C4-2B (cell line): ENCODE measurements around the gene BUB1.

ENCODE experiments used
- ZFX ChIP-seq: fragments of 450-650 bp; IDR thresholded peaks from 2 replicates; pipeline ENCODE4 v1.6.1; 2017
- TF ChIP-seq, protein P1 (sequence below): fragments of 450-650 bp; conservative IDR thresholded peaks from 2 replicates; pipeline ENCODE4 v1.5.1; 2017; ENCODE audit warnings: mild to moderate bottlenecking

DNA sequence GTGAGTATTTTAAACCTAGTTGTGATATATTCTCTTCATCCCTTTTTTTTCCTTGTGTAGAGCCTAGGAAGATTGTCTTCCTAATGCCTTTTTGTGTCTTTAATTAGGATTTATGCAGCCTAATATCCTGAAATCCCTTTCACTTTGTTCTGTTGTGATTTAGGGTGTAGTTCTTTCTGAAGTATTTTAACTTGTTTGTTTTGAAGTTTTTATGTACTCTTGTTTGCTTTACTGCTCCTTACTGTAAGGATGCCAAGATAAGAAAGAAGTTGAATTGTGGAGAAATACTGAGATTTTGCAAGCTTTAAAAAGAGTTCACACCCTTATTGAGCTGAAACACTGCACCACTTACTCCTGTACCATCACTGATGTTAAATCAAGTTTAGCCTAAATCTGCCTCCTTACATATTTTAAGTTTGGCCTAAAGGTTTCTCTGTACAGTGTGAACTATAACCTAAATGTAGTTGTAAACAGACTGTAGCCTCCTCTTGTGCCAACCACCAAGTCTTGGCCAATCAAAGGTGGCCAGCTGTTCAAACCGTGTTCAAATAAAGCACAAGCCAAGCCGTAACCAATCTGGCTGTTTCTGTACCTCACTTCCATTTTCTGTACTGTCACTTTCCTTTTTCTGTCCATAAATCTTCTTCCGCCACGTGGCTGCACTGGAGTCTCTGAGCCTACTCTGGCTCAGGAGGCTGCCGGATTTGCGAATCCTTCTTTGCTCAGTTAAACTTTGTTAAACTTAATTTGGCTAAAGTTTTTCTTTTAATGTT is 36.8 kb upstream of the BUB1 start:
- TF ChIP-seq, protein P1, sequence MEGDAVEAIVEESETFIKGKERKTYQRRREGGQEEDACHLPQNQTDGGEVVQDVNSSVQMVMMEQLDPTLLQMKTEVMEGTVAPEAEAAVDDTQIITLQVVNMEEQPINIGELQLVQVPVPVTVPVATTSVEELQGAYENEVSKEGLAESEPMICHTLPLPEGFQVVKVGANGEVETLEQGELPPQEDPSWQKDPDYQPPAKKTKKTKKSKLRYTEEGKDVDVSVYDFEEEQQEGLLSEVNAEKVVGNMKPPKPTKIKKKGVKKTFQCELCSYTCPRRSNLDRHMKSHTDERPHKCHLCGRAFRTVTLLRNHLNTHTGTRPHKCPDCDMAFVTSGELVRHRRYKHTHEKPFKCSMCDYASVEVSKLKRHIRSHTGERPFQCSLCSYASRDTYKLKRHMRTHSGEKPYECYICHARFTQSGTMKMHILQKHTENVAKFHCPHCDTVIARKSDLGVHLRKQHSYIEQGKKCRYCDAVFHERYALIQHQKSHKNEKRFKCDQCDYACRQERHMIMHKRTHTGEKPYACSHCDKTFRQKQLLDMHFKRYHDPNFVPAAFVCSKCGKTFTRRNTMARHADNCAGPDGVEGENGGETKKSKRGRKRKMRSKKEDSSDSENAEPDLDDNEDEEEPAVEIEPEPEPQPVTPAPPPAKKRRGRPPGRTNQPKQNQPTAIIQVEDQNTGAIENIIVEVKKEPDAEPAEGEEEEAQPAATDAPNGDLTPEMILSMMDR, result no peak
- no peak for TF ChIP-seq ZFX
